CMK (cell line): ENCODE results near the gene RNF169.
"Not testable (repeated sequence)": the region's sequence is repeated elsewhere in the genome, so short reads cannot be mapped to it uniquely, and the experiment has no call there.

Experiments
- DNase-seq: peaks from one replicate; pipeline ENCODE4 v3.0.0-alpha.2; 2010; ENCODE audit warnings: low read depth

RNF169 gene

GRCh38 chr11:74730571-74731260, 17.9 kb upstream of the RNF169 start:
- no peak for DNase-seq

GRCh38 chr11:74731301-74732094, 17.2 kb upstream of the RNF169 start, which contains the start of gene CHRDL2:
Gene CHRDL2 (minus strand): TSS chr11:74731426. CDS start chr11:74730888, 538 bp downstream.
- DNase-seq: no peak

- DNase-seq: no peak
Measured at GRCh38 chr11:74734559-74734925, 14.1 kb upstream of the RNF169 start.

GRCh38 chr11:74735365-74735928, 13.2 kb upstream of the RNF169 start:
- no peak for DNase-seq

- no peak for DNase-seq
Measured at GRCh38 chr11:74736031-74736430, 12.6 kb upstream of the RNF169 start.

GRCh38 chr11:74739546-74740270, 8.9 kb upstream of the RNF169 start:
- peak; percentile 63 for DNase-seq

- DNase-seq: no peak
Measured at GRCh38 chr11:74742070-74742469, 6.6 kb upstream of the RNF169 start.

- DNase-seq: no peak
Measured at GRCh38 chr11:74743640-74744039, 5.0 kb upstream of the RNF169 start.

GRCh38 chr11:74744277-74744676, 4.4 kb upstream of the RNF169 start:
- DNase-seq: no peak

- no peak for DNase-seq
Measured at GRCh38 chr11:74746868-74747267, 1.8 kb upstream of the RNF169 start.

GRCh38 chr11:74749127-74749964, 697 bp downstream of the RNF169 start:
- DNase-seq: peak; percentile 58

GRCh38 chr11:74749965-74750296, 1.3 kb downstream of the RNF169 start:
- DNase-seq: no peak

- not testable (repeated sequence) for DNase-seq
Measured at GRCh38 chr11:74750598-74750997, 1.9 kb downstream of the RNF169 start.

- no peak for DNase-seq
Measured at GRCh38 chr11:74751303-74751702, 2.7 kb downstream of the RNF169 start.

- DNase-seq: no peak
Measured at GRCh38 chr11:74754507-74755252, 6.0 kb downstream of the RNF169 start.

GRCh38 chr11:74755395-74755995, 6.8 kb downstream of the RNF169 start:
- DNase-seq: no peak

GRCh38 chr11:74756571-74756970, 7.9 kb downstream of the RNF169 start:
- DNase-seq: no peak

GRCh38 chr11:74766905-74767304, 18.3 kb downstream of the RNF169 start:
- DNase-seq: no peak

GRCh38 chr11:74768172-74768651, 19.6 kb downstream of the RNF169 start:
- not testable (repeated sequence) for DNase-seq

- DNase-seq: no peak
Measured at GRCh38 chr11:74769055-74769707, 20.5 kb downstream of the RNF169 start.
